Muscle layer of duodenum (tissue), 2 donors: ENCODE measurements around the gene CDH5.

Experiments
- H3K27ac ChIP-seq: one replicate; pipeline ENCODE4 v1.7.0; 2013; ENCODE audit warnings: mild to moderate bottlenecking, low read length
- H3K27me3 ChIP-seq: one replicate; pipeline ENCODE4 v1.7.0; 2013; ENCODE audit warnings: low read depth, mild to moderate bottlenecking, control low read depth, low read length
- H3K36me3 ChIP-seq, 2 donors: one replicate each; pipeline ENCODE4 v1.7.0; 2013; ENCODE audit warnings: low read length in 2 of 2, control low read depth in 1 of 2, mild to moderate bottlenecking in 1 of 2; ENCODE audit not compliant: insufficient read depth in 2 of 2, control insufficient read depth in 1 of 2
- H3K4me1 ChIP-seq, 2 donors: one replicate each; pipeline ENCODE4 v1.7.0; 2013; ENCODE audit warnings: low read length in 2 of 2, mild to moderate bottlenecking in 2 of 2, control low read depth in 1 of 2, moderate library complexity in 1 of 2; ENCODE audit not compliant: insufficient read depth in 2 of 2, control insufficient read depth in 1 of 2
- H3K4me3 ChIP-seq, 2 donors: one replicate each; pipeline ENCODE4 v1.7.0; 2013; ENCODE audit warnings: low read length in 2 of 2, low read depth in 1 of 2, mild to moderate bottlenecking in 1 of 2
- H3K9me3 ChIP-seq, 2 donors: one replicate each; pipeline ENCODE4 v1.7.0; 2013; ENCODE audit warnings: low read length in 2 of 2, control low read depth in 1 of 2, mild to moderate bottlenecking in 1 of 2; ENCODE audit not compliant: control insufficient read depth in 1 of 2
- donor health status: healthy.

The CDH5 gene

DNA sequence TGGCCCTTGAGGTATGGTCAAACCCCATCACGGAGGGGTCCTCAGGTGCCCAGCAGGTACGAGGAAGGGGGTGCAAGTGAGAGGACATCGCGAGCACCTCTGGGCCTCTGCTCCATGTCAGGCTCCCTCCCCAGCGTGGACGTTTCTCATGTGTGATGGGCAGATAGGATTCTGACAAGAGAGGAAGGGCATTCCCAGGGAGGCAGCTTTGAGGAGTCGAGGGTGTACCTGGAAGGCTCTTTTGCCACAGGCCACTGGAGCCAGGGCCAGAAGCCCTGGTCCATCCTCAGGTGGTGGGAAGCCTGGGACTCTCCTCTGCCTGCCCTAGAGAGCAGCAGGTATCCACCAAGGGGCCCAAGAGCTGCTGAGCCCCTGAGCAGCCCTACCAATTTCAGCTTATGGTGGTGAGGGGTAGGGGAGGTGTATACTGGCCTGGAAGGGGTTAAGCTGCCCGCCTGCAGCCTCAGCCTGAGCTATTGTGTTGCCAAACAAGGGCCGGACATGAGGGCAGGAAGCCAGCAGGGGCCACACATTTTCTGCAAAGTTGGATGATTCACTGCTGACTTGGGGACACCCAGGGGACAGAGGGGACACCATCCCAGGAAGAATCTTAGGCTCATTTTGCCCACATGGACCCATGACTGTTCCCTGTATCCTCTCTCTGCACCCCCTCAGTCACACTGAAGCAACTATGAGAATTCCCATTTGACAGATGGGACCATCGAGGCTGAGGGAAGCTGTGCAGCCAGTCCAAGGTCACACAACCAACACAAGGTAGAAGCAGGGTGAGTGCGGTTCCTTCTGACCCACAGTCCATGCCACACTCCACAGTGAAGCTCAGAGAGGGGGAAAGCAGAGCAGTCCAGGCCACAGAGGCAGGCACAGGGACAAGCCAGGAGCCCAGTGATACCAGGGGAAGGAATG is 1.7 kb downstream of the CDH5 start:
- Histone ChIP-seq H3K9me3 (no peaks in the 10 kb centered on the region), H3K27me3 (no peaks in the 10 kb centered on the region), H3K4me3 (peak overlapping the region; percentile 7 to 20), H3K27ac (peak overlapping the region; percentile 48), H3K36me3 (no peaks in the 10 kb centered on the region), H3K4me1 (peaks cover 0 to 26% of the 10 kb centered on the region in 2 donors)

DNA sequence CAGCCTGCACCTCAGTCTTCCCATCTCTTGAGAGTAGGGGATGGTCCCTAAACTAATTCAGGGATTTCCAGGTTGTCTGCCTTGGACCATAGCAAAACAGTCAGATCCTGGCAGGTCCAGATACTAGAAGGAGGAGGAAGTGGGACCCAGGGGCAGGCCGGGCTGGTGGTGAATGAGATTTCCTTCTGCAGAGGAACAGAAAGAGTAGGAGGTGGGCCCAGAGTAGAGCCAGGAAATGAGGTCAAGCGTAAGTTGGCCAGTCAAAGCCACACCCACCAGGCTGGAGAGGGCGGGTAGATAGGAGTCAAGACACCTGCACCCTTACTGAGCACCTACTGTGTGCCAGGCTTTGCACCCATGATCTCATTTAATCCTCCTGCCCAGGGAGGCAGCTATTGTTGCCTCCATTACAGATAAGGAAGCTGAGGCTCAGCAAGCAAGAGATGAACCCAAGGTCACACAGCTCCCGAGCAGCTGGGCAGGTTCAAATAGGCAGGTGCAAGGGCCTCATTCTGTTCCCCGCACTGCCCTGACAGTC is 2.6 kb downstream of the CDH5 start:
- Histone ChIP-seq H3K4me1 (peaks cover 0 to 26% of the 10 kb centered on the region in 2 donors), H3K4me3 (peak overlapping the region in 1 of 2 donors; percentile 20), H3K27ac (peak overlapping the region; percentile 29), H3K36me3 (no peaks in the 10 kb centered on the region), H3K9me3 (no peaks in the 10 kb centered on the region), H3K27me3 (no peaks in the 10 kb centered on the region)

DNA sequence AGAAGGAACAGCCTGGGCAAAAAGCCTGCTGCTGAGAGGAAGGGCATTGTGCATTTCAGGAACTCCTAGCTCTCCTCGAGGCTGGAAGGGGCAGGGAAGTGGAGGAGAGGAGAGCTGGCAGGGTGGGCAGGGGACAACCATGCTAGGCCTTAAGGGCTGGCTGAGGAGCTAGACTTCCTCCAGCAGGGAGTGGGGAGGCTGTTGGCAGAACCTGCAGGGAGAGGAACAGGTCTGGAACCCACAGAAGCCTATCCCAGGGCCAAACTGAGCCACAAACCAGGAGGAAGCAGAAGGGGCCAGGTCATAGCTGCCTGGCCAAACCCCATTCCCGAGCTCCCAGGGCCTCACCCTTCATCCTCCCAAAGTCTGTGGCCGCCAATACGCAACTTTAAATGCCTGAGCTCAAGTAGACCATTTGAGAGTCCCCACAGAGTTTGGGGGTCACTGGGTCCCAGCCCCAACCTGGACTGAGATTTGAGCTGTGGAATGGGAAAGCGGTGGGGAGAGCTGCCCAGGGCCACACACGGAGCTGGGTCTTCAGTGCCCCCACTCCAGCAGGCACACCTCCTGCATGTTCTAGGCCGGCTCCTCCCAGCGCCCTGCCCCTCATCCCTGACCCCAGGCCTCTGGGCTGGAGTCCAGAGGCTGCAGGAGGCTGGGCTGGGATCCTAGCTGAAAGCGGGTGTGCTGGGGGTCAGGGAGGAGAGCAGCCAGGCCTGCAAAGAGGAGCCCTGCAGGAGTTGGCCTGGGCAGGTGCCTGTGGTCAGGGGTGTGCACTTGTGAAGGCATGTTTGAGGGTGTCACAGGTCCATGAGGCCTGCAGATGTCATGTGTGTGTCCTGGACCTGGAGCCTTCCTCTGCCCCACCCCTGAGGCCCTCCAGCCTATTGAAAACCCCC is 4.5 kb downstream of the CDH5 start:
- Histone ChIP-seq H3K27ac (no peak overlapping the region), H3K9me3 (no peaks in the 10 kb centered on the region), H3K4me3 (no peak overlapping the region), H3K27me3 (no peaks in the 10 kb centered on the region), H3K4me1 (peaks cover 0 to 7% of the 10 kb centered on the region in 2 donors), H3K36me3 (no peaks in the 10 kb centered on the region)

DNA sequence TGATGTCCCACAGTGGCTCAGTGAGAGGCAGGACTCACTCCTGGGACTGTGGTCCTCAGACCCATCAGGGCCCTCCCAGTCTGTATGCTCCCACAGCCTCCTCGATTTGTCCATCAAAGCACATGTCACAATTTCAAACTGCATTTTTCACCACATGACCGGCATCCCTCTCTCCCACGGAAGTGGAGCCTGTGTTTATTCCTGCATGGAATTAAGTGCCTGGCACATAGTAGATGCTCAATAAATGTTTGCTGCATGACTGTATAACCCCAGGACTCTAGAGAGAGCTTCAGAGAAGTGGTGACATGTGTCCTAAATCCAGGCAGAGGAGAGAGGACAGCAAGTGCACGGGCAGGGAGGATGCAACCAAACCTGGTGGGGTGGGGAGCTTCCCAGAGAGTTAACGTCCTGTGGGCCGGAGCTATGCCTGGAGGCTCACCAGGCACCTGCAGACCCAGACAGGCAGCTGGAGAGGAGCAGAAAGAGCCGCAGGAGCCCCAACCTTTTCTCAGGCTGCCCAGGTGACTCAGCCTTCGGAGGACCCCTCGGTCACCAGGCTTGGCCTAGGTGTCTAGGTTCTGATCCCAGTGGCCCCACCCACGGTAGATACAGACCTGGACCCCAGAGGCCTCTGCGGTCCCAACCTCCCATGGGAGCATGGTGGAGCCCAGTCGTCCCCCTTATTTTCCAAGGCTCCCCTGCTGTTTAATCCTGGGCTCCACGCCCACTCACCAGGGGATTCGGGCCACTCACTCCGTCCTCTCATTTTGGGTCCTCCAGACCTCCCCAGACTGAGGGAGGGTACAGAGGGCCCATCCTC is 5.8 kb downstream of the CDH5 start:
- no peak overlapping the region for H3K4me3 ChIP-seq
- H3K36me3 ChIP-seq, result no peaks in the 10 kb centered on the region
- H3K27me3 ChIP-seq, result no peaks in the 10 kb centered on the region
- peaks cover 0 to 6% of the 10 kb centered on the region in 2 donors for H3K4me1 ChIP-seq
- no peaks in the 10 kb centered on the region for H3K9me3 ChIP-seq
- no peak overlapping the region for H3K27ac ChIP-seq

DNA sequence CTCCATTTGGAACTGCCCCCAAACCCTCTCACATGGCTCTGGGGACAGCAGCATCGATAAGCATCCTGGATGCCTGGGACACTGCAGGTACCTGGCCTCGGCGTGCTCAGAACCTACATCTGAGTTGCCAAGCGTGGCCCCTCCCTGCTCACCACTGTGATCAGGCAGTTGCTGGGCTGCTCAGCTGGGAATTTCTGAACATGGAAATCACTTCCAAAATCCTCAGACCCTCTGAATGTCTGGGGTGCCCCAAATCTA is 6.3 kb downstream of the CDH5 start:
- no peaks in the 10 kb centered on the region for H3K36me3 ChIP-seq
- peaks cover 0 to 6% of the 10 kb centered on the region in 2 donors for H3K4me1 ChIP-seq
- no peak overlapping the region for H3K27ac ChIP-seq
- H3K4me3 ChIP-seq, result no peak overlapping the region
- no peaks in the 10 kb centered on the region for H3K27me3 ChIP-seq
- no peaks in the 10 kb centered on the region for H3K9me3 ChIP-seq

DNA sequence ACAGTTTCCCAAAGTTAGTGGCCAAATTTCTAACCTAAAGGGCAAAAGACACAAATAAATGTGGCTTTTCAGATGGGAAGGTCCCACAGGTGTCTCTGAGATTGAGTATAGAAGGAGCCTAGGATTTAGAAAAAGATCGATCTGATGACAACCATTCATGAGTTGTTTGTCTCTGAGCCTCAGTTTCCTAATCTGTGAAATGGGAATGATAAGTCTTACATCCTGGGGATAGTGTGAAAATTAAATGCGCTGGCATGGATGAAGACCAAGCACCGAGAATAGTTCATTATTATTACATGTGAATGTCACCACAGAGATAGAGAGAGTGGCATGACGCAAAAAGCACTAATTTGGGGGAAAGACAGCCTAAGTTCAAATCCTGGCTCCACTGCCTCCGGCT is 7.2 kb downstream of the CDH5 start:
- H3K9me3 ChIP-seq, result no peaks in the 10 kb centered on the region
- peaks cover 0 to 6% of the 10 kb centered on the region in 2 donors for H3K4me1 ChIP-seq
- H3K27me3 ChIP-seq, result no peaks in the 10 kb centered on the region
- no peaks in the 10 kb centered on the region for H3K36me3 ChIP-seq
- H3K4me3 ChIP-seq, result no peak overlapping the region
- no peak overlapping the region for H3K27ac ChIP-seq

DNA sequence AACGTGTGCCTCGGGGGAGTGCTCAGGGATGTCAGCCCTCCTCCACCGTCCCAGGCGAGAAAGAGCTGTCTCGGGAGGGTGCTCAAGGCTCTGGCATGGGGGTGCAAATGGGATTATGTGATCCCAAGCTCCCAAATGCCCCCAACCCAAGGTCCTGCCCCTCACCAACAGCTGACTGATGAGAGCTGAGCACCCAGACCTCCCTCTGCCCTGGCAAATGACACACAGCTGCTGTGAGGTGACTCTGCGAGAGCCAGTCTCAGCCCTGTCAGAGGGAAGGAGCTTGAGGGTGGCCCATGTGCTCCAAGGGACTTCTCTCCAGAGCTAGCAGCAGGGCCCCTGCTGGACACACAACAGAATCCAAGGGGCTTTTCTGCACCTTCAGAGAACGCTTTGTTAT is 7.7 kb downstream of the CDH5 start:
- Histone ChIP-seq H3K4me1 (peaks cover 0 to 6% of the 10 kb centered on the region in 2 donors), H3K27ac (no peak overlapping the region), H3K27me3 (no peaks in the 10 kb centered on the region), H3K9me3 (no peaks in the 10 kb centered on the region), H3K4me3 (no peak overlapping the region), H3K36me3 (no peaks in the 10 kb centered on the region)

DNA sequence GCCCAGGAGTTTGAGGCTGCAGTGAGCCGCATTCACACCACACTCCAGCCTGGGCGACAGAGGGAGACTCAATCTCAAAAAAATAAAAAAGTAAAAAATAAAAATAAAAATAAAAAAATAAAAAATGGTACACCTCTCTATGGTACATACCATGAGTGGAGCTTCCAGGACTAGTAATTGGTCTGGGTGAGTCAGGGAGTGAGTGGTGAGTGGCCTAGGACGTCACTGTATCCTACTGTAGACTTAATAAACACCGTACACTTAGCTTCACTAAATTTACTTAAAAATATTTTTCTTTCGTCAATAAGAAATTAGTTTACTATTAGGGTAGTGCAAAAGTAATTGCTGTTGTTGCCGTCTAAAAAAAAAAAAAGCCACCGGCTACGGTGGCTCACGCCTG is 9.0 kb downstream of the CDH5 start:
- peaks cover 0 to 6% of the 10 kb centered on the region in 2 donors for H3K4me1 ChIP-seq
- H3K27ac ChIP-seq, result no peak overlapping the region
- H3K36me3 ChIP-seq, result no peaks in the 10 kb centered on the region
- H3K4me3 ChIP-seq, result no peak overlapping the region
- H3K27me3 ChIP-seq, result no peaks in the 10 kb centered on the region
- no peaks in the 10 kb centered on the region for H3K9me3 ChIP-seq

DNA sequence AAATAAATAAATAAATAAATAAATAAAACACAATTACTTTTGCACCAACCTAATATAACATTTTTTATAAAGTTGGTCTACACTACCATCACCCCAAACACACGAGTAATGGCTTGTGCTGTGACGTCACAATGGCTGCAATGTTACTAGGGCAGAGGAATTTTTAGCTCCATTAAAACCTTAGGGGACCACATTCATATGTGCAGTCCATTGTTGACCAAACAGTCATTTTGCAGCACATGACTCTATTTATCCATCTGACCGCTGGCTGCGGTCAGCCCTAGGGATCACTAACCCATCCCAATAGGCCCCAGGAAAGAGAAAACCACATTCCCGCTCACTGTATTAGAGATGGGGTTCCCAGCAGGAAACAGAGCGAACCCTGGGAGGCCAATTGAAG is 9.6 kb downstream of the CDH5 start:
- Histone ChIP-seq H3K27me3 (no peaks in the 10 kb centered on the region), H3K36me3 (no peaks in the 10 kb centered on the region), H3K9me3 (no peaks in the 10 kb centered on the region), H3K27ac (peak overlapping the region; percentile 23), H3K4me1 (peaks cover 0 to 6% of the 10 kb centered on the region in 2 donors), H3K4me3 (no peak overlapping the region)

DNA sequence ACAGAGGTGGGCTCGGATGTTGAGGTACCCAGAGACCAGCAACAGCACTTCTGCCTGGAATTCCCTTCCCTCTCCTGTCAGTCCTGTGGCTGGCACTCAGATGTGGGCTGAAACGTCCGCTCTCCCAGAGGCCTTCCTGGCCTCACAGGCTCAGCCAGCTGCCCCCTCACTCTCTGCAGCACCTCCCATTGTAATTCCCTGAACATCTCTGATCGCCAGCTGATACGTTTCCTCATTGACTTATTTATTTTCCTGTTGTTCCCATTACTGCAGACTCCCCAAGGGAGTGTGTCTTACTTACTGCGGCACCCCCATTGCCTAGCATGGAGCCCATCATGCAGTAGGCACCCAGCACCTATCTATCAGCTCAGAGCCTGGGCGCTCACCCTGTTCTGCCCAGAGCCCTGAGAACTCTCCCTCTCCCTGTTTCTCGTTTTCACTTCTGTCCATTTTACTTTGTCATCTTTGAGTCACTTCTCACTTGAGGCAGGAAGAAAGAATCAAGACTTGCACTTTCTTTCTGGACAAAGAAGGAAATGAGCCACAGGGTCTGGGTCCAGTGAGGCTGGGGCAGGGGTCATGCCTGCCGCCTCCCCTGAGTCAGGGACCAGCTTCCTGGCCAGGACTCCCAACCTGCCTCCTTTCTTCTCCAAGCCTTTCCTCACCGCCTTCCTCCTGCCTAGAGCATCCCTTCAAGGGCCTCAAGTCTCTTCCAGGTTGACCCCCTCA is 10.2 kb downstream of the CDH5 start:
- H3K4me3 ChIP-seq, result no peak overlapping the region
- no peak overlapping the region for H3K27ac ChIP-seq
- peaks cover 0 to 6% of the 10 kb centered on the region in 2 donors for H3K4me1 ChIP-seq
- no peaks in the 10 kb centered on the region for H3K27me3 ChIP-seq
- no peaks in the 10 kb centered on the region for H3K9me3 ChIP-seq
- H3K36me3 ChIP-seq, result no peaks in the 10 kb centered on the region
